ENCODE results near the gene TRIM47. TPM values are rescaled to one million over a fixed set of nuclear protein-coding genes. Genes with fewer than 3 reads are reported as not detected.

Gene TRIM47
- total RNA-seq, 1 donor from 2014 or later, result 18.8 TPM

DNA sequence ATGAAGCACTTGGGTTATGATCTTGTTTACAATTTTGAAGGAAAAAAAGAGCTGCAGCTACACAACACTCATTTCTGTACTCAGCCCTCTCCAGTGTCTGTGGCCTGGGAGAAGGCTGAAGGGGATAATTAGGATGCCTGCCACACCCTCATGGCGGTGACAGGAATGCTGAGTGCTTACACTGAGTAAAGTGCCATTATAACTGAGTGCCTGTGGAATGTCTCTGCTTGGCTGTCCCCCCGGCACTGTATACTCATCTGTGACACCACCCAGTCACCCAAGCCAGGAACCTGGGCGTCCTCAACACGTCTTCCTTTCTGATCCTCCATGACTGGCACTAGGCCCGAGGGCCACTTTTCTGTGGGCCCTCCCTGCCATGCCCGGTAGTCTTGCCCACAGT is 29.8 kb upstream of the TRIM47 start:
- DNase-seq (ENCODE audit: low spot score), result no peak

DNA sequence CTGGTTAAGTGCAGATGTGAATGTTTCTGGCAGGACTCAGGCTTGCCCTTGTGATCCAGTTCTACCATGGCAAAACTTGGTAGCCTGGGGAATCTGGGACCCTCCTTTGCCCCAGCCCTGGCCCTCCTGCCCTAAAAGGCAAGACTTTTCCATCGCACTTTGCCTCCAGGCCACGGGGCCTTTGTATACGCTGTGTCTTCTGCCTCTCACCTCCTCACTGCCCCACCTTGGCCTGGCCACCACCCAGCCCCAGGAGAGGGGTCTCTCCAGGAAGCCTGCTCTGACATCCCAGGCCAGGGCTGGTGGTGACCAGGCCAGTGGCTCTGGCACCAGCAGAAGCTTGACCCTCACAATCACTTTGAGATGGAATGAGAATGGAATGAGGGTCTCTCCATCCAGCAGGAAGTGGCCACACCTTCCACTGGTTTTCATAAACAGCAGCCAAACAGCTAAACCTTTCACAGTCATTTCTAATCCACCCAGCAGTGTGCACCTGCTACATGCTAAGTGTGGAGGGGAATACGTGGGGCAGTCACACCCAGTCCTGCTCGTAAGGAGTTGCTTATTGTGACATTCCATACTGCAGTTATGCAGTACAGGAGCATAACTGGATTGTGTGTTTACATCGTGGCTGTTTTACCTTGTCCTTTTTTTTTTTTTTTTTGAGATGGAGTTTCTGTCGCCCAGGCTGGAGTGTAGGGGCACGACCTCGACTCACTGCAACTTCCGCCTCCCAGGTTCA is 27.9 kb upstream of the TRIM47 start:
- no peak for DNase-seq (ENCODE audit: low spot score)

DNA sequence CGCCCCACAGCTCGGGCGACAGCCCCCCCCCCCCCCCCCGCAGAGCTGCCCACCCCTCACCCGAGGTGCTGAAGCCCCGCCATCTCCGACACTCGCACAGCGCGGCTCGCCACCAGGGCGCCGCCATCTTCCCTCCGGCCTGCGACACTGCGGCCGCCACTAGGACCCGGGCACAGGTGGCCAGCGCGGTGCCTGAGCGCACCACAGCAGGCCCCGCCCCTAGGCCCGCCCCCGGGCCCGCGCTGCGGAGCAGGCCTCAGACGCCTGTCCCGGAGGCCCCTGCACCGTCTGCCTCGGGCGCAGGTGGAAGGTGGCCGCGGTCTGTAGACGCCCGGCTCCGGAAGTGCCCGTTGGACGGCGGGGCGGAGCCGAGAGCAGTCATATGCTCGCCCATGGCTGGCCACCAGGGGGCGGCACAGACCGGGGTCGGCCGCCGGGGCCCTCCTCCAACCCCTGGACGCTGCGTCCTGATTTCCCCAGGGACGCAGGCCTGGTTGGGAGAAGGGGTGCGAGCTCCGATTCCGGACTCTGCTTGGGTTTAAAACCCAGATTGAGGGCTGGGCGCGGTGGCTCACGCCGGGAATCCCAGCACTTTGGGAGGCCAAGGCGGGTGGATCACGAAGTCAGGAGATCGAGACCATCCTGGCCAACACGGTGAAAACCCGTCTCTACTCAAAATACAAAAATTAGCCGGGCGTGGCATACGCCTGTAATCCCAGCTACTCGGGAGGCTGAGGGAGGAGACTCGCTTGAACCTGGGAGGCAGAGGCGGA is 26.6 kb upstream of the TRIM47 start, which contains the start of gene MRPL38:
Gene MRPL38 (minus strand): TSS at position 136 of the 773 bp plus-strand sequence. CDS start 9 bp downstream, at position 127.
- peak; percentile 93 for DNase-seq (ENCODE audit: low spot score)

DNA sequence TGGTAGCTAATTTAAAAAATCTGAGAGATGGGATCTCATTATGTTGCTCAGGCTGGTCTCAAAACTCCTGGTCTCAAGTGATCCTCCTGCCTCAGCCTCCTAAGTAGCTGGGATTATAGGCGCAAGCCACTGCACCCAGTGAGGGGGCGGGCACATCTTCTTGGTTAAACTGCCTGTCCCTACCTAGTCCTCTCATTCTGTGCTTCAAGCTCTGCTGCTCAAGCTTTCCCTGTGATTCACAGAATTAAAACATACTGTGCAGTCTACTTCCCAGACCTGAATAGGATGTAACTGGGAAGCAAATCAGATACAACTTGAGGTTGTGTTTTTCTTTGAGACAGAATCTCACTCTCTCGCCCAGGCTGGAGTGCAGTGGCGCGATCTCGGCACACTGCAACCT is 24.0 kb upstream of the TRIM47 start:
- no peak for DNase-seq (ENCODE audit: low spot score)

DNA sequence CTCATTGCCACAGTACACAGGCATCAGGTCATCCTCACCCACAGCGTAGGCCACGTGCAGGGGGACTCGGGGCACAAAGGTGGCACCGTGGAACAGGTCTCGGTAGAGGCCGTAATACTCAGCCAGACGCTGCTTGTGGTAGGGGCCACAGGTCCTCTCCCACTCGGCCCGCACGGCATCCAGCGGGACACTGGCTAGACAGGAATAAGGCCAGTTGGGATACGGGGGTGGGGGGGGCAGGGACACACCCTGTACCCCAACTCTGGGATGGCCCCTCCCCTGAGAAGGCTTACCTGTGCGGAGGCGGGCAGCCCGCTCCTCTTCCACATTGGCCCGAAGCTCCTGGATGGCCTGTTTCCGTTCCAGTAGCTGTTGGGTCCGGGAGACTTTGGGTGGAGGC is 23.3 kb upstream of the TRIM47 start:
- DNase-seq (ENCODE audit: low spot score), result no peak

DNA sequence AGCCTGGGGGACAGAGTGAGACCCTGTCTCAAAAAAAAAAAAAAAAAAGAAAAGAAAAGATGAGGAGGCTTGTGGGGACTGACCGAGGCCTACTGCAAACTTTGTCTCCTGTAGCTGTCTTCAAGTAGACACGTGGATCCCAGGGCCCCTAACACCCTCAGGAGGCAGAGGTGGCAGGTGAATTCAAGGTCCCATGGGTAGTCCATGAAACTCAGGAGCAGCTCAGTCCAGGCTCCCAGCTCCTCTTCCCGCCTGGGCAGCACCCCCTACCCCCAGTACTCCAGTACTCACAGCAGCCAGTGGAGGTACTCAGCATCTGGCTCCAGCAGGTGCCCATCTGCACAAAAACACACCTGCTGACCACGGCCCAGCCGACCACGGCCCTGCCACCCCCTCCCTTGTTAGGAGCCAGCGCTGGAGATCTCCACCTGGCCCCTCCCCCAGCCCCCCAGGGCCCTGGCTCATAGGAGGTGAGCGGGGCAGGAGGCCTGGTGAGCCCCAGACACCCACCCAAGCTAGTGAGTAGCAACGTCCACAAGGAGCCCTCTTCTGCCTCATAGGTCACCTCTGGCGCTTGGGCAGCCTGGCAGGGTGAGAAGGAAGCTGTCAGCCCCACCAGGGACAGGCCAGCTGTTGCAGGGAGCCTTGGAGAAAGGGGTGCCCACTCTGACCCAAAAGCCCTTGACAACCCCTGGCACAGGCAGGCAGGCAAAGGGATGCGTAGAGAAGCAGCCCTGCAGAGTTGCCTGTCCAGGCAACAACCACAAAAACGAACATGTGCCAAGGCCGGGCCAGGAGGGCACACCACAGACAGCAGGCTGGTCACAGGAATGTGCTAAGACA is 22.5 kb upstream of the TRIM47 start:
- DNase-seq (ENCODE audit: low spot score), result no peak

DNA sequence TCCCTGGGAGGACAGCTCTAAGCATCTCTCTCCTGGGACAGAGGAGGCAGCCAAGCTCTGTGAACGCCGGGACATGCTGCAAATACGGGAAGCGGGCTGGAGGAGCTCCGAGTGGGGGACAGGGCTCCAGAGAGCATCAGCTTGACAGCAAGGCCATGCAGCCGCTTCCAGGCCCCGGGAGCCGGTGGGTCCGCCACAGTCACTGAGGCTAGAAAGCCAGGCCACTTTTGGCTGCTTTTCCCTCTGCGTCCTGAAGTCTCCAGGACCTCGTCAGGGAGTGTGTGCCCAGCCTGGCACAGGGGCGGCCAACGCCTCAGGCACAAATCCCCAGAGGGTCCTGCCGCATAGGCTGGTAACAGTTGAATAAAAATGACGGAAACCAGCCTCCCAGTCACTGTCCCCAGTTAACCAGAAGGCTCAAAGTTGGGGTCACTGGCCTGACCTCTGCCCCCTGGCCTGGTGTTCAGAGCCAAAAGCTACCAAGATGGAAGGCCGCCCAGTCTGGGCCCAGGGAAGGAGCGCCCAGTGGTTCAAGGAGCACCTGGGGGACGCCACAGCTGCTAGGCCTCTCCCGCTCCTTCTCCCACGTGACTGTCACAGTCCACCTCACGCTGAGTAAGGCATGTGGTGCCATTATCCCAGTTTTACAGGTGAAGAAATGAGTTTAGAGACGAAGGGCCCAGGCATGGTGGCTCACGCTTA is 21.5 kb upstream of the TRIM47 start:
- no peak for DNase-seq (ENCODE audit: low spot score)

DNA sequence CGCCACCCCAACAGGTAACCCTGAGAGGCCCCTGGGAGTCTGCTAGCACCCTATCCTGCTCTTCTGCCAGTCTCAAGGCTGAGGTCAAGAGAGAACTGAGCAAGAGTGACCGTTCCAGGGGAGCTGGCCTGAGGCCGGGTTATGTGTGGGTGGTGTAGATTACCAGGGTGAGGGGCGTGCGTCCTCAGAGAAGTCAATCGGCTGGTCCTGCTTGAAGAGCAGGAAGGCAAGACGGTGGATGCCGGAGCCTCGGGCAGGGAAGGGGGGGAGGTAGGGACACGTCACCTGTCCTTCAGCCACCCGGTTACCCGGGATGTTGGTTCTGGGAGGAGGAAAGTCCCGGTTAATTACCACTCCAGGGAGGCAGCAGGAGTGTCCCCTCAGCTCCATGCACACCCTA is 21.0 kb upstream of the TRIM47 start:
- no peak for DNase-seq (ENCODE audit: low spot score)

DNA sequence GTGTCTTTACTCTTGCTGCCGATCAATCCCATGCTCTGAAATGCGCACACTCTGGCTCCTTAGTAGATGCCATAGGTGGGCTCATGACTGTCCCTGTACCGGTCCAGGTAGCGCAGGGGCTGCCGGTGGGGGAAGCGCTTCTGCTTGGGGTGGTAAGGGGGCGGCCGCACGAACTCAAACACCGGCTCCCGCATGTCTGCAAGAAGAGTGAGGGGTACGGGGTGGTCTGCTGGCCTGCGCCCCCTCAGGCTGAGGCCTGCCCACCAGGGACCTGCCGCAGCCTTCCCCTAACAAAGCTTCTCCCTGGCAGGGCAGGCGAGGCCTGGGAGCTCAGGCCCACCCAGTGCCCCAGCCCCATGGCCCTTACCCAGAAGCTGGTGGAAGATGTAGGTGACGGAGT is 20.4 kb upstream of the TRIM47 start:
- DNase-seq (ENCODE audit: low spot score), result no peak

DNA sequence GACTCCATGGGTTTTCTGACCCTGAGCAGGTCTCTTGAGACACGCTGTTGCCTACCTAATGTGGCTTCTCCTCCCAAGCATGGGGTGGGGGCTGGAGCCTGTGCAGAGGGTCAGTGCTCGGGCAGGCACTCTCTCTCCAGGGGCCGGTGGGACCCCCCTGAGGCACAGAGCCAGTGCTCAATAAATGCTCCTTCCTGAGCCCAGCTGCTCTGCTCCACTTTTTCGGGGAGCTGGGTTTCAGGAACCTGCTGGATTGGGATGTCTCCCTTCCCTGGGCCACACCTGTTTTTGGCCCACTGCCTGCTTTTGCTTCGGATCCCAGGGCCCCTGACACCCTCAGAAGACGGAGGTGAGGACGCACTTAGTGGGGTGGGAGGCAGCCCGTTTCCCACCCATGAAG is 19.7 kb upstream of the TRIM47 start:
- DNase-seq (ENCODE audit: low spot score), result no peak

DNA sequence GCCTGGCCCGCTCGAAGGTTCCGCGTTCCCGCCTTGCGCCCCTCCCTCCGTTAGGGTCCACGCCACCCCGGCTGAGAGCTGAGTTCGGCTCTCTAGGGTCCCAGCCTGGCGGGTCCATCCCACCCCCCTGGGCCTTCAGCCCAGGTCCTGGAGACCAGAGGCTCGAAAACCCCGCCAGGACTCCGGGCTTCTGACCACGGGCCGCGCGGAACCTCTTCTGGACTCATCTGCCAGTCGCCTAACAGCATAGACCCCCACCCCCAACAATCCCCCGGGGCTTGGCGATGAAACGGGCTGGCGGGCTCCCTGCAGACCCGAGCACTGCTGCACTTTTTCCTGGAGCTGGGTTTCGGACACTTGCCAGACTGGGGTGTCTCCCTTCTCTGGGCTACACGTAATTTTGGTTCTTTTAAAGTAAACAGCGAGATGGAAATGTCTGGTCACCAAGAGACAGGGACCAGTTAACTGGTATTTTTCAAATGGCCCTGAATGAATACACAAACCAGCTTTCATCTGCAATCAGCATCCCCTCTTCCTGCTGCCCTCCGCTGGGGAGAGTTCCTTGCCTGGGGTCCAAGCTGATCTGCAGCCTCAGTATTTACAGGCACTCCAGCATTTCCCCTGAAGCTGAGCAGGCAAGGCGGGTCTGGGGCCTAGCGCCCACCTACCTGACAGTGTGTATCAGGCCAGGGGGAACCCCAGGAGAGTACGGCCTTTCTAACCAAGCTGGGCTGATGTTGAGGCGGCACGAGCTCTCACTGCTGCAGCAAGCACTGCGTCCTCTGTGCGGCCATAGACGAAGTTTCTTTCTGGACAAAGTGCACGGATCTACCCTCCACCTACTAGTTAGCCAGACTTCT is 19.0 kb upstream of the TRIM47 start:
- DNase-seq (ENCODE audit: low spot score), result no peak

DNA sequence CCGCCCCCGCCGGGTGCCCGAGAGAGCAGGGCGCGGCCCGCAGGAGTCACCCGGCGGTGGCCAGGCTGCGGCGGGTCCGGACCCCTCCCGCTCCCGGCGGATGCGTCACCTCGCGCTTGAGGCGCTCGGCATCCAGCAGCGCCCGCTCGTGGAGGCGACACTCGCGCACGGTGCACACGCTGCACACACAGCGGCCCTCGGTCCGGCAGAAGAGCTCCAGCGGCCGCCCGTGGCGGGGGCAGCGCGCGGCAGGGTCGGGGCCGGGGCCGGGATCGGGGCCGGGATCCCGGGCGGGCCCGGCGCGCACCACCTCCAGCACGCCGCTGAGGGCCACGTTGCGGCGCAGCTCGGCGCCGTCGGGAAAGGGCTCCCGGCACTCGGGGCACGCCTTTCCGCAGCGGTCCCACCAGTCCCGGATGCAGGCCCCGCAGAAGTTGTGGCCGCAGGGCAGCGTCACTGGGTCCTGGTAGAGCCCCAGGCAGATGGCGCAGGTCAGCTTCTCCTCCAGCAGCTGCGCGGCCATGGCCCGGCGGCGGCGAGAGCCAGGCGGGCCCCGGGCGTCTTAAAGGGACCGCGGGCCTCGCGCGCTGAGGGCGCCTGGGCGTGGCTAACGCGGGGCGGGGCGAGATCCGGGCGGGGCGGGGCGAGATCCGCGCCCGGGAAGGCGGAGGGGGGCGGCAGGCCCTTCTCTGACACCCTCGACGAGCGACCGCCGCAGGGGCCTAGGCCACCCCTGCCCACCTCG is 18.2 kb upstream of the TRIM47 start, which contains the start of gene TRIM65:
Gene TRIM65 (minus strand): TSS at position 537 of the 745 bp plus-strand sequence. CDS start 14 bp downstream, at position 523.
- peak; percentile 83 for DNase-seq (ENCODE audit: low spot score)

DNA sequence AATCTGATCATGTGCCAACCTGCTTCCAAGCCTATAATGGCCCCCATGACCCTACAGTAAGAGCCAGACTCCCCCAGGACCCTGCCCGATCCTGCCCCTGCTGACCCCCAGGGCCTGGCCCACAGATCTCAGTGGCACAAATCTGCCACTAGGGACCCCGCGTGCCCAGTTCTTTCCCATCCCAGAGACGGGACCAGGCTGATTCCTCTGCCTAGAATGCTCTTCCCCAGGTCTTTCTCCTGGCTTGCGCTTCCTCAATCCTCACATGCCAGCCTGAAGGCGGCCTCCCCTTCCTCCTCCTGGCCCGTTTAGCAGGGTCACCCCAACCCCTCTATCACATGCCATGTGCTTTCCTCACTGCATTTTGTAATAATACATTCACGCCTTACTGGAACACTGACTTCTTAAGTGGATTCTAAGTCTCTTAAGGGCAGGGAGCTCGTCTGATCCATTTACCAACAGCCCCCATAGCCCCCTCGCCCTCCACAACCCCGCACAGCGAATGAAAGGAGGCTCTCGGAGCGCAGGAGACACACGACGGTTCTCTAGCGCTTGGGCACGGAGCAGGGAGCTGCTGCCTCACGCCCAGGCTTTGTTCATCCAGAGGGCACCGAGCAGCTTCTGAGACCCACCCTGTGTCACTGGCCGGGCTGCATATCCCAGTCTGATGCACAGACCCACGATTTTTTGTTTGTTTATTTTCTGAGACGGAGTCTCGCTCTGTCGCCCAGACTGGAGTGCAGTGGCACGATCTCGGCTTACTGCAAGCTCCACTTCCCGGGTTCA is 17.2 kb upstream of the TRIM47 start:
- DNase-seq (ENCODE audit: low spot score), result no peak

DNA sequence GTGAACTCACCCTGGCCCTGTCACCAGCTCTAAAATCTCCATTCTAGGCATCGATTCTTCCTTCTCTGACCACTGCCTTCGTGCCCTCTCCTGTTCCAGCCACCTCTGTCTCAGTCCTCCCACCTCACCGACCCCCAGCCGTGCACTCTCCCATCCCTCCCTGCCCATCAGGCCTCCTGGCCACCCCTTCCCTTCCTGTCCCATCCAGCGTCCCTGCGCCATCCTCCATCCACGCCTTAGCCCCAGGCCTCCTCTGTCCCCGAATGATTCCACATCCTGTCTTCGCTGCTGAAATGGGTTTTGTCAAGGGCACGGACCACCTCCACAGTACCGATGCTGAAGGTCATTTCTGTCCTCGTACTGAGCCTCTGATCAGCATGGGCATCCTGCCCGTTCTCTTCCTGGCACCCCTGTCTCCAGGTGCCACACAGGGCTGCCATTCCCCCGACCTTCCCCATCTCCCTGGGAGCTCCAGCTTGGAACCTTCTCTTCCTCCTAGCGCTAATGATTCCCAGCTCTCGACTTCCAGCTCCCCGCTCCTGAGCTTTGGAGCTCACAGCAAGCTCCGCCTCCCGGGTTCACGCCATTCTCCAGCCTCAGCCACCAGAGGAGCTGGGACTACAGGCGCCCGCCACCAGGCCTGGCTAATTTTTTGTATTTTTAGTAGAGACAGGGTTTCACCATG is 15.8 kb upstream of the TRIM47 start:
- DNase-seq (ENCODE audit: low spot score), result no peak

DNA sequence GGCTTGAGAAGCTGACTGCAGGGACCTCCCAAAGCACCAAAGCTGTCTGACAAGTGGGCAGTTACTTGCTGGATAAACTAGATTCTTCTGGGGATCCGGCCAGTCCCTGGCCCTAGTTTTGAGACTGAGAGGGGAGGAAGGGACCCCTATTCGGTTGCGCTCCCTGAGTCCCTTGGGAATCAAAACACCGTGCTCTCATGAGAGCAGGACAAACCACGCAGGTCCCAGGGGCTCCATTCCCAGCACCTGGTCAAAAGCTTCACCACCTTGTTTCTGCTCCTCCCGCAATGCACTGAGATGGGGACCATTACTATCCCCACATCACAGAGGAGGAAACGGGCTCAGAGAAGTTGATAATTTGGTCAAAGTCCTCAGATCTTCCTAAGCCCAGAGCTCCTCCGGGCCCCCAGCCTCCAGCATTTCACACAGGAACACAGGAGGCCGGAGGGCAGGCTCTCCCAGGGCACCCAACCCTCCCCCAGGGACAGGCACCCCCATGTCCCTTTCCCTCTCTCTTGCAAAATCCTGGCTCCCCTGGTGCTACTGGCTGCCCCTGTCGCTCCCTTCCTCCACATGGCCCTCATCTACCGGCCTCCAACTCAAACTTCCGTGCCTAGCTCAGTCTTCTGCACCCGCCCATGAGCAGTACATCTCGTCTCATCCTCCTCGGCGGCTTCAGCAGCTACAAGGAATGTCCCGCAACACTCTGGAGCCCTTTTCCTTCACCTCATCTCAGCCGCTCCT is 15.1 kb upstream of the TRIM47 start:
- DNase-seq (ENCODE audit: low spot score), result no peak

DNA sequence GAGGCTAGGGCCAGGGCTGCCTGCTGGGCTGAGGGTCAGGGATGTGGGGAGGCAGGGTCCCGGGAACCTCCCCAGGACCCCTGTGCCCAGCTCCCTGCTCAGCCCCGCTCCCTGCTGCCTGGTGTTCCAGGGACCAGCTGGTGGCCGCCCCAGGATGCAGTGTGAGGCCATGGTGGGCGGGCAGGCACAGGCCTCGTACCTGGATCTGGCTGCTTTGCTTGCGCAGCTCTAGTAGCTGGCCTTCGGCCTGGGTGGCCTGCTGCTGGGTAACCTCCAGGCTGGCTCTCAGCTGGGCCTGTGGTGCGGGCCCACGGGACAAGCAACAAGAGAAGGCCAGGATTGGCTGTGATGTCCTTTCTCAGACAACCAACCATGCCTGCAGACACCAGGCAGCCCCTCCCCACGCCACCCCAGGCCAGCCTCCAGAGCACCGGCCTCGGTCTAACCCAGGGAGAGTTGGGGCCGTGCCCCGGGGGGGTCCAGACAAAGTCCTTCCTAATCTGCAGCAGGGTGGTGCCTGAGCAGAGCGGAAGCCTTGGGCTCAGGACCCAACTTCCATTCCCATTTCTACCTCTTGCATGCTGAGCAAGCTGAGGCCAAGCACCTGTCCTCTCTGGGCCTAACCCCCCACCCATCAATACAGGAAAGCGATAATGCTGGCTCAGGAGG is 14.3 kb upstream of the TRIM47 start:
- DNase-seq (ENCODE audit: low spot score), result no peak

All from umbilical cord (tissue), 2 donors.